ENCODE results near the gene MUC6. TPM values are rescaled to one million over a fixed set of nuclear protein-coding genes. Genes with fewer than 3 reads are reported as not detected.

Gene MUC6
- total and polyA plus RNA-seq, 9 of the 15 experiments (the other 6 are each of a cell fraction or from before 2014, with no cell fraction given): not detected

DNA sequence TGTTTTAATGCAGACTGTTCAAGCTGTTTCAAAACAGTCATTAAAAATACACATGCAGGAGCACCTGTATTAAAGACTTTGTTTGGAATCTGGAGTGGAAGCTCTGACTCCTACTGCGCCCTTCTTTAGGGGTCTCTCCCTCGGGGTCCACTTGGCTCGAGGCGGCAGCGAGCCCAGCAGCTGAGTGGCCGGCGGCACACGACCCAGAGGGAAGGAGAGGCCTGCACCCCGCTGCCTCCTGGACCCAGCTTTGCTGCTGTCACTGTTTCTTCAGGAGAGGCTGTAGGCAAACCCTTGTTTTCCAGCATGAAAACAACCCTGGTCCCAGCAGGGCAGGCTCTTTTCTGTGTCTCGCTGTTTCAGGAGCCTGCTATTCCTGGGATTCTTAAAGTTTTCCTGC is 29.2 kb downstream of the MUC6 start:
- WGBS (ENCODE audit: insufficient coverage, low coverage, missing lambda C conversion rate): 88% methylated on average over 10 of the region's 10 CpGs
- peaks cover 0 to 13% of the 10 kb centered on the region in 2 experiments; a peak in 1 of 5 replicates for H3K4me1 ChIP-seq (replicated peaks in 1 of 2; ENCODE audit: control insufficient read depth in 2 of 2, insufficient read depth in 2 of 2, low read length in 2 of 2)
- H3K4me2 ChIP-seq (ENCODE audit: insufficient read depth, low read length): no peak overlapping the region
- no peak for TF ChIP-seq ARID3B (CRISPR knock-in tag; IDR thresholded peaks at IDR 0.05; ENCODE audit: borderline replicate concordance)
- no peak for TF ChIP-seq POLR2H (tag; IDR thresholded peaks at IDR 0.05; ENCODE audit: low read depth)
- no peak for TF ChIP-seq RAD21 (CRISPR knock-in tag; conservative IDR thresholded peaks at IDR 0.05 in 1 of 2, IDR thresholded peaks at IDR 0.05 in 1 of 2)
- TF ChIP-seq E2F5 (CRISPR knock-in tag; IDR thresholded peaks at IDR 0.05): no peak
- no peaks in the 10 kb centered on the region for H4K20me1 ChIP-seq (replicated peaks; ENCODE audit: control insufficient read depth, insufficient read depth, low read length)
- no peaks in the 10 kb centered on the region for H3K27me3 ChIP-seq (ENCODE audit: control insufficient read depth in 2 of 2, insufficient read depth in 2 of 2, low read length in 2 of 2)
- no peaks in the 10 kb centered on the region for H3K9me3 ChIP-seq (replicated peaks; ENCODE audit: control insufficient read depth, insufficient read depth, low read depth, low read length)
- H3K79me2 ChIP-seq (ENCODE audit: control insufficient read depth, insufficient read depth, low read length): no peaks in the 10 kb centered on the region
- ATAC-seq (no peak), FAIRE-seq (no peak), DNase-seq (ENCODE audit: extremely low read depth in 1 of 4, low spot score in 3 of 4) (no peak)
- ChIA-PET POLR2A (interaction anchor here (0.6 to 1.9 kb wide), 3 partner anchors 10 to 19 kb away, joined by 4 to 5 read pairs (median 4); no protein-coding TSS in a partner anchor), CTCF (ENCODE audit: low intra/inter-chr PET ratio) (no interaction called here)
- H3K27ac ChIP-seq (ENCODE audit: extremely low read depth, low read depth, low read length): no peak overlapping the region
- intact Hi-C loops (cut with micrococcal nuclease): no loop called here
- no peak overlapping the region for H3K9ac ChIP-seq (ENCODE audit: insufficient read depth in 1 of 2, low read depth in 2 of 2, low read length in 2 of 2)
- H3K4me3 ChIP-seq: no peak overlapping the region
- in situ Hi-C loops (cut with MboI): no loop called here
- no TSS peak for BruUV-seq (replicated peaks)
- H3K36me3 ChIP-seq (ENCODE audit: control insufficient read depth, insufficient read depth, low read length): peaks cover 56% of the 10 kb centered on the region; the same call in 2 of the 3 replicates
- H3K9me1 ChIP-seq (ENCODE audit: control insufficient read depth, insufficient read depth, low read length): no peaks in the 10 kb centered on the region
- H2AFZ ChIP-seq (ENCODE audit: low read depth, low read length): no peak overlapping the region

All from K562 (cell line).